Kidney glomerular epithelial cell (primary cell): ENCODE data around the gene DCC.
A peak's percentile ranks its signal among the peaks of the same experiment; 100 is the strongest.
"Not testable (repeated sequence)": the region's sequence is repeated elsewhere in the genome, so short reads cannot be mapped to it uniquely, and the experiment has no call there.

Experiments
- DNase-seq: peaks from one replicate; lab custom pipeline; 2025; lab: John Stamatoyannopoulos, UW

The DCC gene

GRCh38 chr18:52345428-52345827, 5.4 kb downstream of the DCC start:
- DNase-seq, result no peak

- DNase-seq, result no peak
Measured at GRCh38 chr18:52348209-52348608, 8.2 kb downstream of the DCC start.

- DNase-seq, result no peak
Measured at GRCh38 chr18:52349498-52349897, 9.5 kb downstream of the DCC start.

GRCh38 chr18:52352920-52353319, 12.9 kb downstream of the DCC start:
- DNase-seq, result no peak

GRCh38 chr18:52353589-52353988, 13.6 kb downstream of the DCC start:
- DNase-seq, result no peak

- no peak for DNase-seq
Measured at GRCh38 chr18:52363861-52364260, 23.9 kb downstream of the DCC start.

GRCh38 chr18:52366851-52367250, 26.9 kb downstream of the DCC start:
- not testable (repeated sequence) for DNase-seq

GRCh38 chr18:52367953-52368742, 28.2 kb downstream of the DCC start:
- DNase-seq, result peak; percentile 19

GRCh38 chr18:52370841-52371240, 30.8 kb downstream of the DCC start:
- DNase-seq, result no peak

- DNase-seq, result no peak
Measured at GRCh38 chr18:52376104-52376503, 36.1 kb downstream of the DCC start.

GRCh38 chr18:52377094-52377493, 37.1 kb downstream of the DCC start:
- DNase-seq, result no peak

GRCh38 chr18:52386306-52386705, 46.3 kb downstream of the DCC start:
- no peak for DNase-seq

GRCh38 chr18:52387175-52387574, 47.2 kb downstream of the DCC start:
- no peak for DNase-seq

GRCh38 chr18:52391810-52392559, 52.0 kb downstream of the DCC start:
- no peak for DNase-seq

GRCh38 chr18:52394602-52395001, 54.6 kb downstream of the DCC start:
- DNase-seq, result peak; percentile 41

- DNase-seq, result no peak
Measured at GRCh38 chr18:52395146-52395852, 55.3 kb downstream of the DCC start.

GRCh38 chr18:52401236-52401635, 61.2 kb downstream of the DCC start:
- DNase-seq, result no peak

- no peak for DNase-seq
Measured at GRCh38 chr18:52402814-52403213, 62.8 kb downstream of the DCC start.

- no peak for DNase-seq
Measured at GRCh38 chr18:52403291-52404021, 63.5 kb downstream of the DCC start.

GRCh38 chr18:52408800-52409302, 68.9 kb downstream of the DCC start:
- no peak for DNase-seq

- peak; percentile 3 for DNase-seq
Measured at GRCh38 chr18:52409727-52410126, 69.7 kb downstream of the DCC start.

GRCh38 chr18:52415131-52415530, 75.1 kb downstream of the DCC start:
- no peak for DNase-seq
